ENCODE results near the gene TMEM240.
"Not testable (repeated sequence)": the region's sequence is repeated elsewhere in the genome, so short reads cannot be mapped to it uniquely, and the experiment has no call there.

DNA sequence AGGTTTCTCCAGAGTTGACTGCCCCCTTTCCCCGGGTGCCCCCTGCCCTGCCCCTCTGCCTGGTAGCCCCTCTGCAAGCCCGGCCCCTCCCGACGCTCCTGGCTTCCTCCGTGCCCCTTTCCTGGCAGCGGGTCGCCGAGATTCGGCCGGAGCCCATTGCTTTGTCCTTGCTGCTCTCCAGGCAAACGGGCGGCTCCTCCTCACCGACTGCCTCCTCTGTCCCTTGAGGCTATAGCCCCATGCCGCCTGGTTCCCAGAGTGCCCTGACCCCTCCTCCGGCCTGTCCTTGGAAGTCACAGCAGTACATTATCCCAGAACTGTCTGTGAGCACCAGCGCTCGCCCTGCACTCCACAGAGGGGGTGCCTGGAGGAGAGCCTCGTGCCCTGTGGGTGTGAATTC lies 26.7 kb downstream of the TMEM240 start:
- TF ChIP-seq NANOG (IDR thresholded peaks at IDR 0.05; ENCODE audit: insufficient read depth, low read depth, low read length, poor library complexity, severe bottlenecking); POLR2A (IDR thresholded peaks at IDR 0.05; ENCODE audit: control extremely low read depth in 1 of 2, low read depth in 2 of 2, low read length in 2 of 2); EZH2 (IDR thresholded peaks at IDR 0.05; ENCODE audit: low read depth, low read length, severe bottlenecking); TAF7 (optimal IDR thresholded peaks at IDR 0.05; ENCODE audit: borderline replicate concordance, low read depth, low read length); JUN (IDR thresholded peaks at IDR 0.05; ENCODE audit: low read depth, low read length); YY1 (IDR thresholded peaks at IDR 0.05; ENCODE audit: low read depth, low read length); ZNF274 (IDR thresholded peaks at IDR 0.05; ENCODE audit: borderline replicate concordance, extremely low read depth, low read length); SUZ12 (IDR thresholded peaks at IDR 0.05; ENCODE audit: low read length); HDAC2 (IDR thresholded peaks at IDR 0.05; ENCODE audit: borderline replicate concordance in 1 of 2, low read depth in 2 of 2, low read length in 2 of 2); BCL11A (IDR thresholded peaks at IDR 0.05; ENCODE audit: low read depth in 2 of 2, low read length in 2 of 2): not testable (repeated sequence)
- TF ChIP-seq, protein P1, sequence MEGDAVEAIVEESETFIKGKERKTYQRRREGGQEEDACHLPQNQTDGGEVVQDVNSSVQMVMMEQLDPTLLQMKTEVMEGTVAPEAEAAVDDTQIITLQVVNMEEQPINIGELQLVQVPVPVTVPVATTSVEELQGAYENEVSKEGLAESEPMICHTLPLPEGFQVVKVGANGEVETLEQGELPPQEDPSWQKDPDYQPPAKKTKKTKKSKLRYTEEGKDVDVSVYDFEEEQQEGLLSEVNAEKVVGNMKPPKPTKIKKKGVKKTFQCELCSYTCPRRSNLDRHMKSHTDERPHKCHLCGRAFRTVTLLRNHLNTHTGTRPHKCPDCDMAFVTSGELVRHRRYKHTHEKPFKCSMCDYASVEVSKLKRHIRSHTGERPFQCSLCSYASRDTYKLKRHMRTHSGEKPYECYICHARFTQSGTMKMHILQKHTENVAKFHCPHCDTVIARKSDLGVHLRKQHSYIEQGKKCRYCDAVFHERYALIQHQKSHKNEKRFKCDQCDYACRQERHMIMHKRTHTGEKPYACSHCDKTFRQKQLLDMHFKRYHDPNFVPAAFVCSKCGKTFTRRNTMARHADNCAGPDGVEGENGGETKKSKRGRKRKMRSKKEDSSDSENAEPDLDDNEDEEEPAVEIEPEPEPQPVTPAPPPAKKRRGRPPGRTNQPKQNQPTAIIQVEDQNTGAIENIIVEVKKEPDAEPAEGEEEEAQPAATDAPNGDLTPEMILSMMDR (IDR thresholded peaks at IDR 0.05; ENCODE audit: control extremely low read depth in 1 of 3, insufficient read depth in 1 of 3, low read depth in 1 of 3, low read length in 3 of 3), result not testable (repeated sequence)
